Activated T-cell treated with anti-CD3 and anti-CD28 coated beads for 1 hour (primary cell): ENCODE data around the gene CCNT2.
A peak's percentile ranks its signal among the peaks of the same experiment; 100 is the strongest.
"Not testable (repeated sequence)": the region's sequence is repeated elsewhere in the genome, so short reads cannot be mapped to it uniquely, and the experiment has no call there.

Source experiments
- DNase-seq: peaks from one replicate; pipeline ENCODE4 v3.0.0-alpha.2; 2020; ENCODE audit warnings: low read depth

CCNT2 gene

GRCh38 chr2:134918526-134919340, at the start of gene CCNT2:
Gene CCNT2 (plus strand): TSS chr2:134918822. CDS start chr2:134918855, 33 bp downstream.
- DNase-seq: peak; percentile 99

- no peak for DNase-seq
Measured at GRCh38 chr2:134869946-134870736, 48.5 kb upstream of the CCNT2 start.

GRCh38 chr2:134873152-134873551, 45.5 kb upstream of the CCNT2 start:
- no peak for DNase-seq

GRCh38 chr2:134875309-134875708, 43.3 kb upstream of the CCNT2 start:
- no peak for DNase-seq

GRCh38 chr2:134882773-134883172, 35.8 kb upstream of the CCNT2 start:
- no peak for DNase-seq

- no peak for DNase-seq
Measured at GRCh38 chr2:134883552-134884293, 34.9 kb upstream of the CCNT2 start.

GRCh38 chr2:134884435-134884834, 34.2 kb upstream of the CCNT2 start:
- no peak for DNase-seq

GRCh38 chr2:134892282-134893035, 26.2 kb upstream of the CCNT2 start:
- DNase-seq: no peak

- DNase-seq: no peak
Measured at GRCh38 chr2:134897932-134898331, 20.7 kb upstream of the CCNT2 start.

GRCh38 chr2:134899204-134899603, 19.4 kb upstream of the CCNT2 start:
- no peak for DNase-seq

- DNase-seq: no peak
Measured at GRCh38 chr2:134900151-134900550, 18.5 kb upstream of the CCNT2 start.

- not testable (repeated sequence) for DNase-seq
Measured at GRCh38 chr2:134903701-134904100, 14.9 kb upstream of the CCNT2 start.

GRCh38 chr2:134905168-134905567, 13.5 kb upstream of the CCNT2 start:
- DNase-seq: no peak

- no peak for DNase-seq
Measured at GRCh38 chr2:134906726-134907125, 11.9 kb upstream of the CCNT2 start.

- DNase-seq: not testable (repeated sequence)
Measured at GRCh38 chr2:134907441-134908116, 11.0 kb upstream of the CCNT2 start.

GRCh38 chr2:134910763-134911399, 7.7 kb upstream of the CCNT2 start:
- no peak for DNase-seq

- no peak for DNase-seq
Measured at GRCh38 chr2:134911400-134911785, 7.2 kb upstream of the CCNT2 start.

GRCh38 chr2:134912361-134912760, 6.3 kb upstream of the CCNT2 start:
- DNase-seq: no peak

GRCh38 chr2:134917360-134917865, 1.2 kb upstream of the CCNT2 start:
- no peak for DNase-seq

- DNase-seq: peak; percentile 82
Measured at GRCh38 chr2:134917888-134918525, 615 bp upstream of the CCNT2 start.
